ENCODE data around the gene ZNF76. TPM values are rescaled to one million over a fixed set of nuclear protein-coding genes. Genes with fewer than 3 reads are reported as not detected.

Gene ZNF76
- total and polyA plus RNA-seq, 10 of the 15 experiments (the other 5 are each of a cell fraction or from before 2014, with no cell fraction given), result 2.8 to 41.0 (median 24.8) TPM

DNA sequence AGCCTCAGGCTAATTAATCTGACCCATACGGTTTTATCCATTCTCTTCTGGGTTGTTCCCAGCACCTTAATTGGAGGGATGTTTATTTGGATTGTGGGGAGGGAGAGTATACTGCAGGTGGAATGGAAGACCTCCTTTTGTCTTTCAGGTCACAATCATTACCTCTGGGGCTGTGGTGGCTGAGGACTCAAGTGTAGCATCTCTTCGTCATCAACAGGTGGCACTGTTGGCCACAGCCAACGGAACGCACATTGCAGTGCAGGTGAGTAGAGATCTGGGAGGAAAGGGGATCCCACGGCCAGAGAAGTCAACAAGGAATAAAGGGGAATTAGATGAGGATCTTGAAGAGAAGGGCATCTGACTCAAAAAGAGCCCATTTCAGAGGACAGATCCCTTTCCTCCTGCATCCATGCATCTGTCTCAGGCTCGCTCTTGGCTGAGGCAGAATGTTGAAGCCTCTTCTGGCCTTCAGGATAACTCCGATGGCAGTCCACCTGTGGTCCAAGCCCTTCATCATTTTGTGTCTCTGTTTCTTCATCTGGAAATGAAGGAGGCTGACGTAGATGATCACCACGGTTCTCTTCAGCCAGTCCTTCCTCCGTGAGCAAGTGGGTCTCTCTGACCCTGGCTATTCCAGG is 34.9 kb downstream of the ZNF76 start:
- H3K36me3 ChIP-seq (ENCODE audit: control insufficient read depth in 2 of 2, insufficient read depth in 2 of 2, low read length in 1 of 2), result peaks cover 4 to 21% of the 10 kb centered on the region in 2 experiments; a peak in 3 of 4 replicates
- no peak overlapping the region for H3K4me3 ChIP-seq
- TF ChIP-seq, protein P1, sequence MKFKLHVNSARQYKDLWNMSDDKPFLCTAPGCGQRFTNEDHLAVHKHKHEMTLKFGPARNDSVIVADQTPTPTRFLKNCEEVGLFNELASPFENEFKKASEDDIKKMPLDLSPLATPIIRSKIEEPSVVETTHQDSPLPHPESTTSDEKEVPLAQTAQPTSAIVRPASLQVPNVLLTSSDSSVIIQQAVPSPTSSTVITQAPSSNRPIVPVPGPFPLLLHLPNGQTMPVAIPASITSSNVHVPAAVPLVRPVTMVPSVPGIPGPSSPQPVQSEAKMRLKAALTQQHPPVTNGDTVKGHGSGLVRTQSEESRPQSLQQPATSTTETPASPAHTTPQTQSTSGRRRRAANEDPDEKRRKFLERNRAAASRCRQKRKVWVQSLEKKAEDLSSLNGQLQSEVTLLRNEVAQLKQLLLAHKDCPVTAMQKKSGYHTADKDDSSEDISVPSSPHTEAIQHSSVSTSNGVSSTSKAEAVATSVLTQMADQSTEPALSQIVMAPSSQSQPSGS (IDR thresholded peaks at IDR 0.05; ENCODE audit: low read length), result no peak
- peak; percentile 61; the same call in 1 of the 2 replicates for TF ChIP-seq CREB1 (IDR thresholded peaks at IDR 0.05; ENCODE audit: low read depth)
- TF ChIP-seq, protein P2, sequence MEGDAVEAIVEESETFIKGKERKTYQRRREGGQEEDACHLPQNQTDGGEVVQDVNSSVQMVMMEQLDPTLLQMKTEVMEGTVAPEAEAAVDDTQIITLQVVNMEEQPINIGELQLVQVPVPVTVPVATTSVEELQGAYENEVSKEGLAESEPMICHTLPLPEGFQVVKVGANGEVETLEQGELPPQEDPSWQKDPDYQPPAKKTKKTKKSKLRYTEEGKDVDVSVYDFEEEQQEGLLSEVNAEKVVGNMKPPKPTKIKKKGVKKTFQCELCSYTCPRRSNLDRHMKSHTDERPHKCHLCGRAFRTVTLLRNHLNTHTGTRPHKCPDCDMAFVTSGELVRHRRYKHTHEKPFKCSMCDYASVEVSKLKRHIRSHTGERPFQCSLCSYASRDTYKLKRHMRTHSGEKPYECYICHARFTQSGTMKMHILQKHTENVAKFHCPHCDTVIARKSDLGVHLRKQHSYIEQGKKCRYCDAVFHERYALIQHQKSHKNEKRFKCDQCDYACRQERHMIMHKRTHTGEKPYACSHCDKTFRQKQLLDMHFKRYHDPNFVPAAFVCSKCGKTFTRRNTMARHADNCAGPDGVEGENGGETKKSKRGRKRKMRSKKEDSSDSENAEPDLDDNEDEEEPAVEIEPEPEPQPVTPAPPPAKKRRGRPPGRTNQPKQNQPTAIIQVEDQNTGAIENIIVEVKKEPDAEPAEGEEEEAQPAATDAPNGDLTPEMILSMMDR (IDR thresholded peaks at IDR 0.05 in 2 of 3, conservative IDR thresholded peaks at IDR 0.05 in 1 of 3; ENCODE audit: control insufficient read depth in 2 of 3, extremely low read depth in 1 of 3, insufficient read depth in 1 of 3, low read depth in 3 of 3, low read length in 3 of 3), result peak; percentile 79 to 87 (median 79)
- TF ChIP-seq RBBP5 (conservative IDR thresholded peaks at IDR 0.05), result no peak
- TF ChIP-seq SMC3 (IDR thresholded peaks at IDR 0.05; ENCODE audit: borderline replicate concordance, low read length), result peak; percentile 44; the same call in 1 of the 2 replicates
- peak; percentile 65 for TF ChIP-seq RAD21 (IDR thresholded peaks at IDR 0.05; ENCODE audit: insufficient read depth, low read depth, low read length)
- TF ChIP-seq CREM (IDR thresholded peaks at IDR 0.05; ENCODE audit: low read depth), result 0 out of 2 replicates have a peak, but pooled peaks have one; percentile 37
- TF ChIP-seq, protein P3, sequence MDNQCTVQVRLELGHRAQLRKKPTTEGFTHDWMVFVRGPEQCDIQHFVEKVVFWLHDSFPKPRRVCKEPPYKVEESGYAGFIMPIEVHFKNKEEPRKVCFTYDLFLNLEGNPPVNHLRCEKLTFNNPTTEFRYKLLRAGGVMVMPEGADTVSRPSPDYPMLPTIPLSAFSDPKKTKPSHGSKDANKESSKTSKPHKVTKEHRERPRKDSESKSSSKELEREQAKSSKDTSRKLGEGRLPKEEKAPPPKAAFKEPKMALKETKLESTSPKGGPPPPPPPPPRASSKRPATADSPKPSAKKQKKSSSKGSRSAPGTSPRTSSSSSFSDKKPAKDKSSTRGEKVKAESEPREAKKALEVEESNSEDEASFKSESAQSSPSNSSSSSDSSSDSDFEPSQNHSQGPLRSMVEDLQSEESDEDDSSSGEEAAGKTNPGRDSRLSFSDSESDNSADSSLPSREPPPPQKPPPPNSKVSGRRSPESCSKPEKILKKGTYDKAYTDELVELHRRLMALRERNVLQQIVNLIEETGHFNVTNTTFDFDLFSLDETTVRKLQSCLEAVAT (IDR thresholded peaks at IDR 0.05), result no peak
- TF ChIP-seq IKZF1 (conservative IDR thresholded peaks at IDR 0.05), result no peak
- peak; percentile 34 for ATAC-seq
- POLR2A ChIA-PET, result interaction anchor here (0.6 to 1.8 kb wide), 3 partner anchors 21 to 174 kb away, joined by 3 to 5 read pairs (median 4); partner anchors contain the start of gene RPL10A
- H3K27me3 ChIP-seq (replicated peaks in 1 of 2; ENCODE audit: control insufficient read depth in 2 of 2, insufficient read depth in 2 of 2, low read length in 1 of 2), result no peaks in the 10 kb centered on the region
- H3K9ac ChIP-seq (ENCODE audit: control insufficient read depth, insufficient read depth, low read length), result no peak overlapping the region
- in situ Hi-C loops (cut with MboI), result no loop called here
- WGBS (ENCODE audit: insufficient coverage, insufficient replicate concordance, low lambda C conversion rate, missing lambda C conversion rate), result 49% methylated on average over 10 of the region's 10 CpGs
- H3K4me1 ChIP-seq (ENCODE audit: control insufficient read depth, insufficient read depth, low read length), result peaks cover 7% of the 10 kb centered on the region
- H2AFZ ChIP-seq (ENCODE audit: control insufficient read depth, low read depth, low read length), result no peak overlapping the region; the same call in 1 of the 2 replicates
- SMC1A ChIA-PET (ENCODE audit: uncharacterized antibody, unreplicated experiment), result interaction anchor here (1.3 to 1.9 kb wide), 5 partner anchors 30 to 157 kb away, joined by 4 to 8 read pairs (median 5); partner anchors contain the start of gene FANCE
- peak; percentile 78 for FAIRE-seq
- H3K79me2 ChIP-seq (ENCODE audit: control insufficient read depth, insufficient read depth, low read length), result peaks cover 18% of the 10 kb centered on the region
- no TSS peak for BruUV-seq (replicated peaks)
- CTCF ChIA-PET, result interaction anchor here (0.7 to 4.0 kb wide), 14 partner anchors 9 to 442 kb away, joined by 3 to 23 read pairs (median 6); partner anchors contain the start of genes ARMC12, FANCE and RPL10A
- H4K20me1 ChIP-seq (ENCODE audit: control insufficient read depth, insufficient read depth), result no peaks in the 10 kb centered on the region
- intact Hi-C loops (cut with micrococcal nuclease; ENCODE audit: unreplicated experiment), result loop anchor here (10.0 kb wide), 1 partner anchor 270 kb away; no protein-coding TSS in a partner anchor
- no peak overlapping the region for H3K4me2 ChIP-seq (ENCODE audit: control insufficient read depth, insufficient read depth)
- no peaks in the 10 kb centered on the region for H3K9me3 ChIP-seq (replicated peaks; ENCODE audit: control insufficient read depth, insufficient read depth, low read length)
- RAD21 ChIA-PET (ENCODE audit: unreplicated experiment), result interaction anchor here (0.7 to 7.5 kb wide), 7 partner anchors 9 to 155 kb away, joined by 3 to 127 read pairs (median 5); no protein-coding TSS in a partner anchor
- H3K27ac ChIP-seq (ENCODE audit: control insufficient read depth, insufficient read depth), result no peak overlapping the region
- no peak for DNase-seq (ENCODE audit: low read depth, low spot score)

All from GM12878 (cell line).